Mesenchymal stem cell (in vitro differentiated cells and primary cell): Measurements from ENCODE around the gene ZNF22.

Experiments used
- DNase-seq: peaks from one replicate; pipeline ENCODE4 v3.0.0-alpha.2; 2013
- H2AFZ ChIP-seq: one replicate; pipeline ENCODE4 v1.6.1; 2013; ENCODE audit warnings: low read depth, mild to moderate bottlenecking, control low read depth, inconsistent platforms, low read length, moderate library complexity
- H2AK5ac ChIP-seq: 2 replicates; pipeline ENCODE4 v1.6.1; 2013; ENCODE audit warnings: low read length, moderate library complexity, mild to moderate bottlenecking, inconsistent platforms; ENCODE audit not compliant: severe bottlenecking
- H2BK120ac ChIP-seq: one replicate; pipeline ENCODE4 v1.6.1; 2013; ENCODE audit warnings: low read depth, mild to moderate bottlenecking, inconsistent platforms, low read length, moderate library complexity
- H2BK12ac ChIP-seq, 2 experiments: one replicate each; pipeline ENCODE4 v1.6.1; 2013; ENCODE audit warnings: inconsistent platforms in 2 of 2, low read length in 2 of 2, mild to moderate bottlenecking in 2 of 2, moderate library complexity in 2 of 2, control low read depth in 1 of 2
- H2BK15ac ChIP-seq: one replicate; pipeline ENCODE4 v1.6.1; 2013; ENCODE audit warnings: mild to moderate bottlenecking, low read depth, inconsistent platforms; ENCODE audit not compliant: poor library complexity, severe bottlenecking
- H2BK5ac ChIP-seq: 2 replicates; pipeline ENCODE4 v1.6.1; 2013; ENCODE audit warnings: low read depth, mild to moderate bottlenecking, low read length, control low read depth, inconsistent platforms; ENCODE audit not compliant: poor library complexity, severe bottlenecking
- H3K14ac ChIP-seq, 2 experiments: one replicate each; pipeline ENCODE4 v1.6.1; 2013; ENCODE audit warnings: inconsistent platforms in 2 of 2, low read length in 2 of 2, control low read depth in 1 of 2, mild to moderate bottlenecking in 1 of 2, moderate library complexity in 1 of 2
- H3K18ac ChIP-seq, 2 experiments: one replicate each; pipeline ENCODE4 v1.6.1; 2013; ENCODE audit warnings: inconsistent platforms in 2 of 2, low read length in 2 of 2, control low read depth in 1 of 2, low read depth in 1 of 2, mild to moderate bottlenecking in 1 of 2
- H3K23ac ChIP-seq, 2 experiments: one replicate each; pipeline ENCODE4 v1.6.1; 2013; ENCODE audit warnings: inconsistent platforms in 2 of 2, low read length in 2 of 2, mild to moderate bottlenecking in 2 of 2, moderate library complexity in 2 of 2, control low read depth in 1 of 2
- H3K27ac ChIP-seq: 2 replicates; pipeline ENCODE4 v1.5.1; 2013; ENCODE audit warnings: mild to moderate bottlenecking, moderate library complexity, low read length, control low read depth, inconsistent platforms; ENCODE audit not compliant: poor library complexity, severe bottlenecking
- H3K27me3 ChIP-seq, 2 experiments: 2 replicates each; pipeline versions ENCODE4 v1.6.1 to v1.7.0; 2013; ENCODE audit warnings: low read length in 2 of 2, mild to moderate bottlenecking in 2 of 2, moderate library complexity in 2 of 2, control low read depth in 1 of 2, inconsistent platforms in 1 of 2; ENCODE audit not compliant: control insufficient read depth in 1 of 2, insufficient read depth in 1 of 2
- H3K36me3 ChIP-seq, 2 experiments: 2 replicates each; pipeline versions ENCODE4 v1.6.1 to v1.7.0; 2013; ENCODE audit warnings: low read length in 2 of 2, control low read depth in 1 of 2, inconsistent platforms in 1 of 2, low read depth in 1 of 2, mild to moderate bottlenecking in 1 of 2; ENCODE audit not compliant: insufficient read depth in 2 of 2, control insufficient read depth in 1 of 2
- H3K4ac ChIP-seq, 2 experiments: one replicate each; pipeline ENCODE4 v1.6.1; 2013; ENCODE audit warnings: inconsistent platforms in 2 of 2, low read length in 2 of 2, mild to moderate bottlenecking in 2 of 2, moderate library complexity in 2 of 2, control low read depth in 1 of 2, low read depth in 1 of 2
- H3K4me1 ChIP-seq: 2 replicates; pipeline ENCODE4 v1.6.1; 2013; ENCODE audit warnings: low read depth, low read length, control low read depth; ENCODE audit not compliant: control insufficient read depth, insufficient read depth
- H3K4me2 ChIP-seq: 2 replicates; pipeline ENCODE4 v1.6.1; 2013; ENCODE audit warnings: low read length, mild to moderate bottlenecking, inconsistent platforms; ENCODE audit not compliant: poor library complexity, severe bottlenecking
- H3K4me3 ChIP-seq, 2 experiments: 2 replicates each; pipeline versions ENCODE4 v1.5.1 to v1.7.0; 2013; ENCODE audit warnings: low read length in 2 of 2, mild to moderate bottlenecking in 2 of 2, control low read depth in 1 of 2, low read depth in 1 of 2; ENCODE audit not compliant: insufficient read depth in 1 of 2
- H3K79me1 ChIP-seq: replicated peaks from 2 replicates; pipeline ENCODE4 v1.6.1; 2013; ENCODE audit warnings: mild to moderate bottlenecking, control low read depth, low read length, inconsistent platforms; ENCODE audit not compliant: poor library complexity, severe bottlenecking
- H3K9ac ChIP-seq: 2 replicates; pipeline ENCODE4 v1.7.0; 2013; ENCODE audit warnings: mild to moderate bottlenecking, low read length, moderate library complexity
- H3K9me3 ChIP-seq: 2 replicates; pipeline ENCODE4 v1.7.0; 2013; ENCODE audit warnings: mild to moderate bottlenecking, low read length; ENCODE audit not compliant: control insufficient read depth
- H4K8ac ChIP-seq: one replicate; pipeline ENCODE4 v1.6.1; 2013; ENCODE audit warnings: inconsistent platforms, mild to moderate bottlenecking, low read length, moderate library complexity
- H4K91ac ChIP-seq: one replicate; pipeline ENCODE4 v1.6.1; 2013; ENCODE audit warnings: mild to moderate bottlenecking, low read length, inconsistent platforms
- WGBS: methylation state at CpG from one replicate; pipeline ENCODE4 v1.1.7; 2013; ENCODE audit warnings: mixed read lengths; 5-methylcytosine and 5-hydroxymethylcytosine counted together

ZNF22 gene

GRCh38 chr10:44981172-44982113 is 19.3 kb upstream of the ZNF22 start:
- peak; percentile 90 for DNase-seq
- H3K79me1 ChIP-seq = peaks cover 12% of the 10 kb centered on the region
- no peak overlapping the region for H3K23ac ChIP-seq
- H3K9ac ChIP-seq = peak overlapping the region; percentile 73
- peak overlapping the region; percentile 82 for H2BK15ac ChIP-seq
- H3K18ac ChIP-seq = peak overlapping the region; percentile 91 to 96
- H2AK5ac ChIP-seq = peak overlapping the region; percentile 75
- H2BK12ac ChIP-seq = peak overlapping the region; percentile 64 to 98
- H2AFZ ChIP-seq = no peak overlapping the region
- H3K4me3 ChIP-seq = peak overlapping the region in 1 of 2 experiments; percentile 15
- H3K9me3 ChIP-seq = no peaks in the 10 kb centered on the region
- H3K14ac ChIP-seq = peak overlapping the region in 1 of 2 experiments; percentile 90
- peak overlapping the region; percentile 98 for H4K91ac ChIP-seq
- H3K4me1 ChIP-seq = peaks cover 63% of the 10 kb centered on the region
- no peaks in the 10 kb centered on the region for H3K27me3 ChIP-seq
- peak overlapping the region; percentile 95 for H3K27ac ChIP-seq
- H2BK120ac ChIP-seq = peak overlapping the region; percentile 69
- H3K4ac ChIP-seq = peak overlapping the region; percentile 93 to 97
- peak overlapping the region; percentile 73 for H2BK5ac ChIP-seq
- peaks cover 22 to 46% of the 10 kb centered on the region in 2 experiments for H3K36me3 ChIP-seq
- H3K4me2 ChIP-seq = no peak overlapping the region
- peak overlapping the region; percentile 78 for H4K8ac ChIP-seq
- WGBS = 54% methylated on average over 10 of the region's 11 CpGs

DNA sequence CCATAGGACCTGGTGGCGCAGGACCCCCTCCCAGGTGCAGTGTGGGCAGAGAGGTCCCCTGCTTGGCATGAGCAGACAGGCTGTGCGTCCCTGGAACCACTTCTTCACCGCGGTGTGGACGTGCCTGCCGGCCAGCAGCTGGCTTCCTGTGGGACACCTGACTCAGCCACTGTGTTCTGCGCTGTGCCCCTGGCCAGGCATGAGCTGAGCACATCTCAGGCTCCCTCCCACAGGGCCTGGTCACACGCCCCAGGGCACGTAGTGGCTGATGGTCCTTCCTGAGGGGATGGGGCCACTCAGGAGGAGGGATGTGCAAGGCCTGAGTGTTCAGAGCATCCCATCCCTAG is 18.6 kb upstream of the ZNF22 start:
- peaks cover 15 to 40% of the 10 kb centered on the region in 2 experiments for H3K36me3 ChIP-seq
- peak overlapping the region; percentile 98 for H4K91ac ChIP-seq
- peak overlapping the region in 1 of 2 experiments; percentile 90 for H3K14ac ChIP-seq
- no peak overlapping the region for H3K4me2 ChIP-seq
- no peaks in the 10 kb centered on the region for H3K27me3 ChIP-seq
- H3K4ac ChIP-seq = peak overlapping the region; percentile 93 to 97
- H3K4me3 ChIP-seq = peak overlapping the region in 1 of 2 experiments; percentile 15
- peaks cover 7% of the 10 kb centered on the region for H3K79me1 ChIP-seq
- H4K8ac ChIP-seq = peak overlapping the region; percentile 78
- peak overlapping the region in 1 of 2 experiments; percentile 54 for H3K23ac ChIP-seq
- H2BK120ac ChIP-seq = peak overlapping the region; percentile 69
- no peak for DNase-seq
- H2BK5ac ChIP-seq = no peak overlapping the region
- no peaks in the 10 kb centered on the region for H3K9me3 ChIP-seq
- H3K27ac ChIP-seq = peak overlapping the region; percentile 95
- 80% methylated on average over 9 of the region's 9 CpGs for WGBS
- peak overlapping the region; percentile 91 to 96 for H3K18ac ChIP-seq
- H2BK15ac ChIP-seq = peak overlapping the region; percentile 82
- peak overlapping the region; percentile 73 for H3K9ac ChIP-seq
- peak overlapping the region; percentile 64 to 98 for H2BK12ac ChIP-seq
- peaks cover 56% of the 10 kb centered on the region for H3K4me1 ChIP-seq
- H2AK5ac ChIP-seq = peak overlapping the region; percentile 75
- no peak overlapping the region for H2AFZ ChIP-seq

- H2BK15ac ChIP-seq = no peak overlapping the region
- H3K4me1 ChIP-seq = peaks cover 52% of the 10 kb centered on the region
- H3K79me1 ChIP-seq = peaks cover 5% of the 10 kb centered on the region
- peak overlapping the region; percentile 78 for H4K8ac ChIP-seq
- peak overlapping the region; percentile 73 for H3K9ac ChIP-seq
- peak overlapping the region; percentile 98 for H4K91ac ChIP-seq
- no peak overlapping the region for H2BK5ac ChIP-seq
- H3K4me2 ChIP-seq = no peak overlapping the region
- H3K9me3 ChIP-seq = no peaks in the 10 kb centered on the region
- H3K27ac ChIP-seq = no peak overlapping the region
- H2AK5ac ChIP-seq = peak overlapping the region; percentile 81
- no peaks in the 10 kb centered on the region for H3K27me3 ChIP-seq
- no peak for DNase-seq
- no peak overlapping the region for H2AFZ ChIP-seq
- H2BK12ac ChIP-seq = peak overlapping the region; percentile 64 to 98
- H3K23ac ChIP-seq = no peak overlapping the region
- 97% methylated on average over 9 of the region's 9 CpGs for WGBS
- no peak overlapping the region for H2BK120ac ChIP-seq
- no peak overlapping the region for H3K4me3 ChIP-seq
- H3K14ac ChIP-seq = peak overlapping the region in 1 of 2 experiments; percentile 90
- H3K18ac ChIP-seq = peak overlapping the region; percentile 91 to 96
- peaks cover 12 to 36% of the 10 kb centered on the region in 2 experiments for H3K36me3 ChIP-seq
- peak overlapping the region in 1 of 2 experiments; percentile 89 for H3K4ac ChIP-seq
These were observed 18.2 kb upstream of the ZNF22 start for GRCh38 chr10:44982496-44982895.
